Measurements from ENCODE around the gene ETS1.
A peak's percentile ranks its signal among the peaks of the same experiment; 100 is the strongest.
"Not testable (repeated sequence)": the region's sequence is repeated elsewhere in the genome, so short reads cannot be mapped to it uniquely, and the experiment has no call there.

Gene ETS1

DNA sequence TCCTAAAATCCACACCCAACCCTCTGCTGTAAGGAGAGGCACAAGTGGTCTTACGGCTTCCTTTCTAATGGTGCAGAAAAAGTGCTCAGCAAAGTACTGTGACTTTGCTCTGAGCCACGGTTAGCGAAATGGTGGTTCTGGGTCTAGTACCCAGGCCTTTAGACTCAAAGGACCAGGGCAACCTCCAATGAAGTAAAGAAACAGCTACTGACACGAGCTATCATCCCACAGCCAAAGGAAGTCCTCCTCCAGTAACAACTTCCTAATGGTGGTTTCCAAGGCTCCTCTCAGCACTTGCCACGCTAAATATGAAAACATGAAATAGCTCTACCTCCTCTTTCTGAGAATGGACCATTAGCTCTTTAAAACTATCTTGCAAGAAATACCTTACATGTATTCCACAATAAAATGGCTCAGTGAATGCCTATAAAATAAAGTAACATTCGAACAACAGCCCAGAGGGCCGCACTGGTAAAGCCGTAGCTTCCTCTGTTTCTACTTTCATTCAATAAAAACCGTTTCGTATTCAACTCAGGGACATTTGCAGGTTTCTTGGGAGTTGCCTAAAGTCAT is 122.4 kb downstream of the ETS1 start:
- DNase-seq (ENCODE audit: low spot score), result no peak

DNA sequence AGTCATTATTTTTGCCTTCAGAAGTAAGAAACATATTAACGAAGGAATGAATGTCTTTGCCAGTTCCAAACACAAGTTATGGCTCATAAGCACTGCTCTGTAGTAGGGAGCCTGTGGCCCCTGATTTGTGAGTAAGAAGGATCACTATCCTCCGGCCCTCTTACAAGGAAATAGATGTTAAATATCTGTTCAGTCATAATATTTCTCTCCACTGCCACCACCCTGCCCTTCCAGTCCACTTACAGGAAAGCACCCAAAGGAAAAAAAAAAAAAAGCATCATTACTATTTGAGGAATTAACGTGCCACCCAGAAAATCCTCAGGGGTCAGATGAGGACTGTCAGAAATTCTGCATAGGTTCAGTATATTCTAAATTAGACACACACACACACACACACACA is 123.4 kb downstream of the ETS1 start:
- no peak for DNase-seq (ENCODE audit: low spot score)

DNA sequence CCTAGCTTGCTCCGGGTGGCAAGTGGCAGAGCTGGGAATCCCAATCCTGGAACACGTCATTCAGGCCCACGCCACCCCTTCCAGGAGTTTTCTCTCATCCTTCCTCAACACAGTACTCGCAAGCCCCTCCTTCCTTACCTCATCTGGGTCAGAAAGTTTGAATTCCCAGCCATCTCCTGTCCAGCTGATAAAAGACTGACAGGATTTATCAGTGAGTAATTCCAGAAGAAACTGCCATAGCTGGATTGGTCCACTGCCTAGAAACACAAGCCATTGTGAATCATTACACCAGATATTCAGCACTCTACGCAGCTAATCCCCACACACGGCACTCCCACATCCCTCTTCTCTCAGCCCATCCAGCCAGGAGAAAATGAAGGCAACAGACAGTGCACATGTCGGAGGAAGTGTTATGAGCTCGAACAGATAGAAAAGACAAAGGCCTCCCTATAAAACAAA is 124.0 kb downstream of the ETS1 start:
- DNase-seq (ENCODE audit: low spot score), result no peak

GRCh38 chr11:128462922-128463321 is 124.4 kb downstream of the ETS1 start:
- peak; percentile 40 for DNase-seq (ENCODE audit: low spot score)

GRCh38 chr11:128462189-128462588 is 125.2 kb downstream of the ETS1 start:
- DNase-seq (ENCODE audit: low spot score), result peak; percentile 0

- no peak for DNase-seq (ENCODE audit: low spot score)
These were observed 129.0 kb downstream of the ETS1 start for GRCh38 chr11:128458321-128458720.

- peak; percentile 0 for DNase-seq (ENCODE audit: low spot score)
These were observed 129.5 kb downstream of the ETS1 start for GRCh38 chr11:128457874-128458273.

DNA sequence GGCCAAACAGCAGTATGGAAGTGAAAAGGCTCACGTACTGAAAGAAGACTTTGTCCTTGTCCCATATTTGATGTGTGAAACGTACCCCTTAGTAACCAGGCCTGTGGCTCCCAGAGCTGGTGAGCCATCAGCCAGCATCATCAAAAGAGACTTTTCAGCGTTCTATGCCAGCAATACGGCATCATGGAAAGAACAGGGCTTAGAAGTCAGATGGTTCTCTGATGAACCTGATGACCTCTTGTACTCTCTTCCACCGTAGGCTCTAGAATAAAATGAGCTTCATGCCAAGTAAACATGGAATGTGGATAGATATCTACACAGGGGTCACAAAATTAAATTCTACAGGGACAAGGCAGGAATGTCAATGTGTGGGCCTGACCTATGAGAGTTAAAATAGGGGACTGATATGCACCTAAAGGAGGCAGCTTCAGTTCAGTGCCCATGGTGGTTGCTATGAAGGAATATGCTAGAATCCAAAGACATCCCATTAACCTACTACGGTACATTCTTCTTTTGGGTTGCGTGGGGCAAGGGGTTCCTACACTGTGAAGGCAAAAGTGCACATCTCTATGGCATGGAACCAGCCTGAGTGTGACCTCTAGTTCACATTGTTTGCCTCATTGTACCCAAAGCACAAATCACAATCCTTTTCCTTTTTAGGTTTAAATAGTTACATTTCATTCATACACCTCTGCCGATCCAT is 130.6 kb downstream of the ETS1 start:
- DNase-seq (ENCODE audit: low spot score), result peak; percentile 0

- no peak for DNase-seq (ENCODE audit: low spot score)
These were observed 131.6 kb downstream of the ETS1 start for GRCh38 chr11:128455766-128456165.

DNA sequence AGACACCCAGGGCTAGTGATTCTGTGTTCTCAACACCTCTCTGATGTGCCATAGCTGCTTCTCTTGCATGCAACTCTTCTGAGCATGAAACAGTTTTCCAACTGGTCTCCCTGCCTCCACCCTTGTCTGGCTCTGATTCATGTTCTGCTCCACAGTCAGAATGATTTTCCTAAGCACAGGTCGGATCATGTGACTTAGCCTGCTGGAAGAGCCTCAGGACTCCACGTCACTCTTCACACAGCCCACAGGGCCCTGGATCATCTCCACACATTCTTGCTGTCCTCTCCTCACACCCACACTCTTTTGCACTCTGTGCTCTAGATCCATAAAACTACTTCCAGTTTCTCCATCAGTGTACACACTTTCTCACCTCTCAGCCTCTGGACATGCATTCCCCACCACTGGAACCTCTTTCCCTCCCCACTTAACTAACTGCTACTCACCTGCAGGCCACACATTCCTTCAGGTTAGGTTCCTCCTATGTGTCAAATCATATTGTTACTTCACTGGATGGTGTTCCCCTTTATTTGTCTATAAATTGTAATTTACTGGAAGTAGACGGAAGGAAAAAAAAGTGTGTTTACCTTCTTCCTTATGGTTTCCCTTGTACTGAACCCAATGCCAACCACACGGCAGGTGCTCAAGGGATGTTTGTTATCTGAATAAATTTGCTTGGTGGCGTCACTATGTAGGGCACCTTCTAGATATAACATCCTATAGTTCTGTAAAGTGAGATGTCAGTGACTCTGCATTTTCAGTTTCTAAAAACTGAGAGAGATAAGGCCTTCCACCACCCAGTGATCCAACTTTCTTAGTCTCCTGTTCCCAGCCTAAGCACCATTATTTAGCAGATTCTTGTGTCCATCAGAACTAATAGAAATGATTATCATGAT is 133.7 kb downstream of the ETS1 start:
- DNase-seq (ENCODE audit: low spot score), result no peak

DNA sequence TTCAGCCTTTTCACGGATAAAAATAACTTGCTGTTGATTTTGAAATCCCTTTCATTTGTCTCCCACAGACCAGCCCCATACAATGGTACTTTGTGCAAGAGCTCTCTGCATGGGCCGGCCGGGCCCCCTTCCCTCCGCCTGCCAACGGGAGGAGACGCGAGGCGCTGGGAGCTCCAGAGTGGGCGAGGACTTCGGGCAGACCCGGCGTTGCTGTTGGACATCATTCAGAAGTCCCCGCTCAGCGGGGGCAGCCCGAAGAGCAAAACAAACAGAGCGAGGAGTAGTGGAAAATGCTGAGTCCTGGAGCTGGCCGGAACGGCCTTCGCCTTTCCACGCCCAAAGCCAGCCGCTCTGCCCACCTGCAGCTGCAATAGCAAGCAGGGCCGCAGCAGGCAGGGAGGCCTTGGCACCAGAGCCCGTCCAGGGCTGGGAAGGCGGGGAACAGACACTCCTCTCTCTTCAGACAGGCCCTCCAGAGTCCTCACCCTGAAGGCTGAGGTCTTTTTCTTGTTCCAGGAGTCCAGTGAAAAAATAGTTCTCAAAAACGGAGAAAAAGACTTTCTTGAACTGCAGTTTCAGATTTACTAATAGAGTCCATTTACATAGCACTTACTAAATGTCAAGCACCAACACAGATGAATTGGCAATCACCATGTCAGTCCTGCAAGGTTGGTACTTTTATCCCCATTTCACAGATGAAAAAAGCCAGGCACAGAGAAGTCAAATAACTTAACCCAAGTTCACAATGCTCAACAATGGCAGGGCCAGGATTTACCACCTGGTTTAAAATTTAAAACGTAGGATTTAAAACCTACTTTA is 135.5 kb downstream of the ETS1 start:
- DNase-seq (ENCODE audit: low spot score), result no peak

GRCh38 chr11:128450882-128451651 is 136.3 kb downstream of the ETS1 start:
- no peak for DNase-seq (ENCODE audit: low spot score)

DNA sequence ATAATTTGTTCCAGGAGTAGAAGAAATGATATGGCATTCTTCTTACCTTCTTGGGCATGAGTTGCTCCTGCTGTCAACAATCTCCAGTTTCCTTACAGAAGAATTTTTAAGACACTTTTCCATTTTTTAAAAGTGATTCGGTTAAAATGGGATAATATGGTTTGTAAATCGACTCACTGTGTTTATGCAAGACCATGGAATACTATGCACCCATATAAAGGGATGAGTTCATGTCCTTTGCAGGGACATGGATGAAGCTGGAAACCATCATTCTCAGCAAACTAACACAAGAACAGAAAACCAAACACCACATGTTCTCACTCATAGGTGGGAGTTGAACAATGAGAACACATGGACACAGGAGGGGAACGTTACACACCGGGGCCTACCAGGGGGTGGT is 136.9 kb downstream of the ETS1 start:
- DNase-seq (ENCODE audit: low spot score), result not testable (repeated sequence)

DNA sequence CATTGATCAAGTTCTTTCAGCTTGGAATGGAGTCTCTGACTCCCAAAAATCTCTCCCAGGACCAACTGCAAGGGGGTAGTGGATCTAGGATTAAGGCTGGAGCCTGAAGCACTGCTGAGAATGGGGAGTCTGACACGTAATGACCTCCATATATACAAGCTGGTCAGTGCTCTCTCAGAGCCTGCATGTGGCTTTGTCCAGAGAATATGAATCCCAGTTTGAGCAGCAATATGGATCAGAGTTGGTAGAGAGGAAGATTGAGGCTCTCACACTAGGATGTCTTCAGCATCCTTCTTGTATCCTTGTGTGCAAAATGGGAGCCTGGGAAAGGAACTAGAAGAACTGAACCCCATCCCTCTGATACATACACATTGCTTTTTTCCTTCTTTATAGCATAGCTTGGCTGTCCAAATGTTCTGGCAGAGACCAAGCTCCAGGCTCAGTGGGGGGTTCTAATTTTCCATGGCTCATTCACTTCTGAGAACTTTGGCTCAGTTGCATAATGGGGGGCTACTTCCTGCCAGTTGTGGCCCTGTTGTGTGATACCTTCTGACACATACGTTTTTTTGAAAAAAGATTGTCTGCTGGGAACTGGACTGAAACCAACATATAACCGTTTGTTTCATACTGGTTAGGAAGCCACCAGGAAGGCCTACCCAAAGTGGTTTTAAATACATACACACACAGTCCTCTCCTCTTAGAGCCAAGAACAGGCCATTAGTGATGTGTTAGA is 138.2 kb downstream of the ETS1 start:
- DNase-seq (ENCODE audit: low spot score), result no peak

DNA sequence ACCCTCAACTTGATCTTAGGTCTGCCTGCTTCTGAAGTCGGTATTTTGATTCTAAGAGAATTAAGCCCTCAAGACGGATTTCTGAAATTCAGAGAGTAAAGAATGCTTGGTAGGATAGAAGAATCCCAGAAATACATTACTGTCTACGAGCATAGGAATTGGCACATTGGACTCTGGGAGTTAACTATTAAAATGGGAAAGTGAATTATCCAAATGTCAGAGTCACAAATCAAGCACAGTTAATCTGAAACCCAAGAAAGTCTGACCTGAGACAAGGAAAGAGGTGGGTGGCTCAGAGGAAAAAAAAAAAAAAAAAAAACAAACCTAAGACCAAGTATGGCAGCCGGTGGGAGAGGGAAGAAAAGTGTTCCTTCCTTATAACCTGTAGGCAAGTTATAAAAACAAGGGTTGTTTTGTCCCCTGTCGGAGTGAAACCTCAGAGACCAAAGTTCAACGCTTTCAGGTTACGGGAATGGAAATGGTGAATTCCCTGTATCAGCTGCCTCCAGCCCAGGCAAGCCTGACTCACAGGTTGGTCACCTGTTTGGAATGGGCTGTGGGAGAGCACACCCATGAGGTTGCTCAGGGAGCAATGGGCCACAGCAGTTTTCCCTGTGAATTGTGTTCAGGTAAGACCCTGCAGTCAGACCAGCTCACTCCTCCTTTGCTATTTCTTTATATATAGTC is 139.0 kb downstream of the ETS1 start:
- no peak for DNase-seq (ENCODE audit: low spot score)

GRCh38 chr11:128447233-128447632 is 140.1 kb downstream of the ETS1 start:
- no peak for DNase-seq (ENCODE audit: low spot score)

DNA sequence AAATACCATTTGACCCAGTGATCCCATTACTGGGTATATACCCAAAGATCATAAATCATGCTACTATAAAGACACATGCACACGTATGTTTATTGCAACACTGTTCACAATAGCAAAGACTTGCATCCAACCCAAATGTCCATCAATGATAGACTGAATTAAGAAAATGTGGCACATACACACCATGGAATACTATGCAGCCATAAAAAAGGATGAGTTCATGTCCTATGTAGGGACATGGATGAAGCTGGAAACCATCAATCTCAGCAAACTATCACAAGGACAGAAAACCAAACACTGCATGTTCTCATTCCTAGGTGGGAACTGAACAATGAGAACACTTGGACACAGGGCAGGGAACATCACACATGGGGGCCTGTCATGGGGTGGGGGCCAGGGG is 141.4 kb downstream of the ETS1 start:
- DNase-seq (ENCODE audit: low spot score), result not testable (repeated sequence)

- DNase-seq (ENCODE audit: low spot score), result no peak
These were observed 150.2 kb downstream of the ETS1 start for GRCh38 chr11:128437136-128437535.

DNA sequence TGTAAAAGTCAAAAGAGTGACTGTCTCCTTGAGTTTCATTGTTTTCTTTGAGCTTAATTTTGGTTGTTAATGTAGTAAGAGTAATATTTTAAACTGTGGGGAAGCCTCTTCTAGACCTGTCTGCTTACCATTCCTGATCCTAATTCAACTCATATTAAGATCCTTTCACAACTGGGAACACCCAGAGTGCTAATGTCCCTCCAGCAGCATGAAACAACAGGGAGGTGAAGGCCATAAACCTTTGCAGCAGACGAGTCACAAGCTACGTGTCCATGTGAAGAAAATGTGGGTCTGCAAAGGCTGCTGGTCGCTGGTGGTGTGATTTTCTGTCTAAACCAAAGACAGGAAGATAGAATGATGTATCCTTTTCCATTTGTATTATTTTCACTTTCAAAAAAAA is 152.5 kb downstream of the ETS1 start:
- DNase-seq (ENCODE audit: low spot score), result no peak

GRCh38 chr11:128434411-128434810 is 152.9 kb downstream of the ETS1 start:
- DNase-seq (ENCODE audit: low spot score), result no peak
